Ovary (tissue), 10 donors: ENCODE measurements around the gene NDUFA6. TPM values are rescaled to one million over a fixed set of nuclear protein-coding genes. Genes with fewer than 3 reads are reported as not detected.
"Not testable (repeated sequence)": the region's sequence is repeated elsewhere in the genome, so short reads cannot be mapped to it uniquely, and the experiment has no call there.

Source experiments
- DNase-seq, 5 donors: peaks; one replicate each; pipeline ENCODE4 v3.0.0-alpha.2; 2019 to 2020
- H3K27ac ChIP-seq, 2 donors: fragments of 200-600 bp; one replicate each; pipeline versions ENCODE4 v1.5.1 to v1.8.0; 2019 to 2022
- H3K27me3 ChIP-seq: fragments of 200-600 bp; one replicate; pipeline ENCODE4 v1.8.0; 2022
- H3K36me3 ChIP-seq: fragments of 200-600 bp; sonication (generic); one replicate; pipeline ENCODE4 v1.5.1; 2019
- H3K4me1 ChIP-seq: one replicate; pipeline ENCODE4 v1.8.1; 2013; ENCODE audit warnings: mild to moderate bottlenecking, moderate library complexity; ENCODE audit not compliant: insufficient read depth
- H3K4me3 ChIP-seq: fragments of 200-600 bp; sonication (generic); one replicate; pipeline ENCODE4 v1.5.1; 2017
- H3K9me3 ChIP-seq, 2 donors: fragments of 200-600 bp in 1 of 2; sonication (generic) in 1 of 2; one replicate each; pipeline versions ENCODE4 v1.5.1 to v1.8.1; 2013 to 2019; ENCODE audit warnings: mild to moderate bottlenecking in 1 of 2, moderate library complexity in 1 of 2
- CTCF ChIP-seq, 3 donors: fragments of 450-650 bp in 2 of 3; fragments of 200-600 bp in 1 of 3; IDR thresholded peaks; one replicate each; pipeline versions ENCODE4 v1.5.1 to v1.8.0; 2016 to 2022; ENCODE audit warnings: antibody characterized with exemption in 3 of 3, mild to moderate bottlenecking in 1 of 3
- EP300 ChIP-seq: sonication (generic); formaldehyde crosslinking; IDR thresholded peaks from one replicate; pipeline ENCODE4 v1.6.1; 2017; ENCODE audit warnings: antibody characterized with exemption
- POLR2A ChIP-seq: fragments of 450-650 bp; IDR thresholded peaks from one replicate; pipeline ENCODE4 v1.6.1; 2017; ENCODE audit warnings: antibody characterized with exemption, mild to moderate bottlenecking, moderate library complexity
- WGBS, 3 donors: extraction: QIAGEN DNeasy Blood & Tissue Kit in 1 of 3; methylation state at CpG; one replicate each; pipeline versions ENCODE4 v1.1.5 to v1.1.7; 2013 to 2017; 5-methylcytosine and 5-hydroxymethylcytosine counted together
- intact Hi-C, 4 donors: fragments of 100-400 bp; cut with DNase I; formaldehyde crosslinking; loops; one replicate each; pipeline versions ENCODE4 v1.11.0 to v1.15.1; 2022 to 2023
- long read RNA-seq, 3 donors: library from polyadenylated mRNA in 2 of 3; unstranded in 2 of 3; transcript quantifications; one replicate each; pipeline ENCODE4 v2.0.0 and lab custom pipeline, GENCODE V29; 2021 to 2026
- polyA plus RNA-seq, 2 donors: library from polyadenylated mRNA; stranded (reverse); fragments of 200-250 nt in 1 of 2; fragments of 350-450 nt in 1 of 2; fragmentation: Illumina TruSeq in 1 of 2; extraction: RNeasy Lipid Tissue Mini Kit (QIAGEN cat#74804) in 1 of 2; gene quantifications; one replicate each; pipeline ENCODE4 v1.2.3, GENCODE V29; 2013 to 2014
- total RNA-seq, 7 donors: library from RNA; depleted of rRNA in 2 of 7; stranded (reverse); fragments of >200 nt in 2 of 7; fragmentation: NEBNext Ultra II Directional in 3 of 7; extraction: Animal tissue kit (Norgen Biotek cat#: 25700) in 3 of 7; gene quantifications; one replicate each; pipeline versions ENCODE4 v1.1.0 to v1.2.4, GENCODE V29; 2016 to 2023
- donor health status: DM: no; HTN: no; CAD: no; lungs with moderate emphysema.
- donor health status: DM: no; HTN: no; CAD: no.
- donor health status: Bipolar disorder and iron deficiency.
- donor health status: DM: yes; HTN: yes; CAD: no.
- donor health status: DM: no; HTN: no; CAD: no.
- donor health status: DM: yes; HTN: yes; CAD: no.

NDUFA6 gene
- 10 to 100 TPM; 28.3 to 49.2 (median 43.4) TPM for total RNA-seq
- 10 to 100 TPM; 48.7 to 82.8 TPM for polyA plus RNA-seq
- long read RNA-seq, donor 1, transcript NDUFA6-202 (3 exons, 1,256 nt): major isoform, 75 of 78 reads
- long read RNA-seq, donor 1, partial matches to known transcripts: 0 of 78 reads
- long read RNA-seq, donor 1, other reads (novel, unspliced or antisense): 1 of 78 reads
- long read RNA-seq, donor 2, transcript NDUFA6-202 (3 exons, 1,256 nt): major isoform, 206 of 210 reads
- long read RNA-seq, donor 2, partial matches to known transcripts: 0 of 210 reads
- long read RNA-seq, donor 2, other reads (novel, unspliced or antisense): 0 of 210 reads
- long read RNA-seq, donor 3, transcript NDUFA6-202 (3 exons, 1,256 nt): major isoform, 73 of 77 reads
- long read RNA-seq, donor 3, partial matches to known transcripts: 0 of 77 reads
- long read RNA-seq, donor 3, other reads (novel, unspliced or antisense): 3 of 77 reads

DNA sequence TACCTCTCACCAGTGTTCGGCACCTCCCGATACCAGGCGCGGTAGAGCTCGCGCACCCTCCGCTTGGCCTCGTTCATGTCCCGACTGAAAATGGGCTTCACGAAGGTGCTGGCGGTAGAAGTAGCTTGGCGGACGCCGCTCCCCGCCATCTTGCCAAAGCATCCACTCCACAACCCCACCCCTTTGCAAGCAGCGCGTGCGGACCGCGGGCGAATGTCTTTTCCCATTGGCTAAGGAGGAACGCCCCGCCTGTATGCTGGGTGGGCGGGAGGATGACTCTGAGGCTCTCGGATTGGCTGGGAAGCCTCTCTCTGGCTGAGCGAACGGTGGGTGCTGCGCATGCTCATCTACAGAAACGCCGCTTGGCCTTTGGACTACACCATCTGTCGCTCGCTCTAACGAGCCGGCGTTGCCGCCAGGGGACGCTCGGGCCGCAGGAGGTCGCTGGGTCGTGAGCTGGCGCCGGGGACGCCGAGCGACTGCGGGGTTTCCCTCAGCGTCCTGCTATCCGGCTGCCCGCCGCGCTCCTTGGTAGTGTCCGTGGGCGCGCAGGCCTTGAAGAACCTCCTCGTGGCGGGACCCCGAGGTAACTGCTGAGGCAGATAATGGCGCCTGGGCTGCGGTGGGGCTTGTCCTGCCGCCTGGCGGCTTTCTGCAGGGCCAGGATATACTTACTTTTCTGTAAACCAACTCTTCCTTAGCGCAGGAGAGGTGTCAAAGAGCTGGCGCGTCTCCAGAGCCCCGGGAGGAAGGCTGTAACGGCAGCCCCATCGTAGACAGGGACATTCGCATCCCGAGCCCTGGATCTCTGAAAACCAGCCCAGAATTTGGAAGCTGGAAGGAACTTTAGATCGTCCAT, at the start of gene NDUFA6:
NDUFA6 (minus strand) TSS at position 177 of the 859 bp plus-strand sequence; CDS start at position 149, 28 bp downstream.
- intact Hi-C loops: loop anchor here in 2 of 4 donors (5.0 to 10.0 kb wide), 2 partner anchors 184 to 346 kb away; partner anchors contain the start of gene TCF20 (in 1 of the 2)
- WGBS, 3 donors: 0% methylated on average over 59 to 71 of the region's 71 CpGs
- H3K27ac ChIP-seq: peak within 1 kb of the TSS; percentile 74 to 86
- peak within 1 kb of the TSS; percentile 89 for H3K4me3 ChIP-seq
- no peaks in the 10 kb centered on the region for H3K9me3 ChIP-seq
- H3K36me3 ChIP-seq: no peaks in the 10 kb centered on the region
- TF ChIP-seq CTCF (IDR thresholded peaks at IDR 0.05) (peak; percentile 79 to 99 (median 99)), EP300 (no peak), POLR2A (peak; percentile 78)
- no peaks in the 10 kb centered on the region for H3K27me3 ChIP-seq
- peak; percentile 97 to 99 (median 98) for DNase-seq
- H3K4me1 ChIP-seq: peaks cover 8% of the 10 kb centered on the region

DNA sequence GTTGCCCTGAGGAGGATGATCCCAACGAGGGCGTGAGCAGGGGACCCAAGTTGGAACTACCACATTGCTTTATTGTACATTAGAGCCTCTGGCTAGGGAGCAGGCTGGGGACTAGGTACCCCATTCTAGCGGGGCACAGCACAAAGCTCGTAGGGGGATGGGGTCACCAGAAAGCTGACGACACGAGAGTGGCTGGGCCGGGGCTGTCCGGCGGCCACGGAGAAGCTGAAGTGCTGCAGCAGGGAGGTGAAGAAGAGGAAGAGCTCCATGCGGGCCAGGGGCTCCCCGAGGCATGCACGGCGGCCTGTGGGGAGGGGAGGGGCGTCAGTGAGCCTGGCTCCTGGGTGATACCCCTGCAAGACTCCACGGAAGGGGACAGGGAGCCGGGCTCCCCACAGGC, 49.6 kb upstream of the NDUFA6 start:
- 84 to 85% (median 84%) methylated on average over 11 to 14 of the region's 17 CpGs for WGBS, 3 donors
- H3K27ac ChIP-seq, H3K4me1 ChIP-seq, H3K36me3 ChIP-seq, H3K9me3 ChIP-seq, H3K27me3 ChIP-seq, DNase-seq, H3K4me3 ChIP-seq, intact Hi-C loops: not testable (repeated sequence)

- H3K36me3 ChIP-seq, H3K9me3 ChIP-seq, DNase-seq, H3K27ac ChIP-seq, H3K27me3 ChIP-seq, H3K4me1 ChIP-seq, H3K4me3 ChIP-seq, intact Hi-C loops: not testable (repeated sequence)
- 87 to 90% (median 89%) methylated on average over 7 of the region's 7 CpGs for WGBS, 3 donors
Measured at GRCh38 chr22:42139508-42139907, 48.9 kb upstream of the NDUFA6 start.

DNA sequence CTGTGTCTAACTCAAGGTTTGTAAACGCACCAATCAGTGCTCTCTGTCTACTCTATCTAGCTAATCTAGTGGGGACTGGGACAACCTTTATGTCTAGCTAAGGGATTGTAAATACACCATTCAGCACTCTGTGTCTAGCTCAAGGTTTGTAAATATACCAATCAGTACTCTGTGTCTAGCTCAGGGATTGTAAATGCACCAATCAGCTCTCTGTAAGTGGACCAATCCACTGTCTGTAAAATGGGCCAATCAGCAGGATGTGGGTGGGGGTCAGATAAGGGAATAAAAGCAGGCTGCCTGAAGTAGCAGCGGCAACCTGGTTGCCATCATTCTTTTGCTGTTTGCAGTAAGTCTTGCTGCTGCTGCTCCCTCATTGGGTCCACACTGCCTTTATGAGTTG, 48.4 kb upstream of the NDUFA6 start:
- H3K27me3 ChIP-seq: no peaks in the 10 kb centered on the region
- no peaks in the 10 kb centered on the region for H3K9me3 ChIP-seq
- H3K27ac ChIP-seq: no peak overlapping the region
- no peaks in the 10 kb centered on the region for H3K4me1 ChIP-seq
- H3K36me3 ChIP-seq: no peaks in the 10 kb centered on the region
- H3K4me3 ChIP-seq: no peak overlapping the region
- 94 to 98% (median 98%) methylated on average over 2 of the region's 2 CpGs for WGBS, 3 donors
- intact Hi-C loops: no loop called here
- TF ChIP-seq POLR2A (no peak), EP300 (no peak), CTCF (IDR thresholded peaks at IDR 0.05) (no peak)
- DNase-seq: no peak

DNA sequence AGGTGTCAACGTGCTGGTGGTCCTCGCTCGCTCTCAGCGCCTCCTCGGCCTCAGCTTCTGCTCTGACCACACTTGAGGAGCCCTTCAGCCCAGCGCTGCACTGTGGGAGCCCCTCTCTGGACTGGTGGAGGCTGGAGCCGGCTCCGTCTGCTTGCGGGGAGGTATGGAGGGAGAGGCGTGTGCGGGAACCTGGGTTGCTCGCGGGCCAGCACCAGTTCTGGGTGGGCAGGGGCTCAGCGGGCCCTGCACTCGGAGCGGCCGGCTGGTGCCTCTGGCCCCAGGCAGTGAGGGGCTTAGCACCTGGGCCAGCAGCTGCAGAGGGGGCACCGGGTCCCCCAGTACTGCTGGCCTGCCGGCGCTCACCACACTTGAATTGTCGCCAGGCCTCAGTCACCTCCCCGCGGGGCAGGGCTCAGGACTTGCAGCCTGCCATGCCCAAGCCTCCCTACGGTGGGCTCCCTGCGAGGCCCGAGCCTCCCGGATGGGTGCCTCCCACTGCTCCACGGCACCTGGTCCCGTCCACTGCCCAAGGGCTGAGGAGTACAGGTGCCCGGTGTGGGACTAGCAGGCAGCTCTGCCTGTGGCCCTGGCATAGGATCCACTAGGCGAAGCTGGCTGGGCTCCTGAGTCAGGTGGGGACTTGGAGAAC, 47.7 kb upstream of the NDUFA6 start:
- no peaks in the 10 kb centered on the region for H3K4me1 ChIP-seq
- intact Hi-C loops: no loop called here
- H3K27ac ChIP-seq: no peak overlapping the region
- no peaks in the 10 kb centered on the region for H3K27me3 ChIP-seq
- TF ChIP-seq POLR2A: no peak
- no peak for TF ChIP-seq CTCF (IDR thresholded peaks at IDR 0.05)
- no peak for TF ChIP-seq EP300
- no peak overlapping the region for H3K4me3 ChIP-seq
- no peak for DNase-seq
- 90 to 95% (median 91%) methylated on average over 16 to 31 of the region's 31 CpGs for WGBS, 3 donors
- H3K9me3 ChIP-seq: no peaks in the 10 kb centered on the region
- H3K36me3 ChIP-seq: no peaks in the 10 kb centered on the region

DNA sequence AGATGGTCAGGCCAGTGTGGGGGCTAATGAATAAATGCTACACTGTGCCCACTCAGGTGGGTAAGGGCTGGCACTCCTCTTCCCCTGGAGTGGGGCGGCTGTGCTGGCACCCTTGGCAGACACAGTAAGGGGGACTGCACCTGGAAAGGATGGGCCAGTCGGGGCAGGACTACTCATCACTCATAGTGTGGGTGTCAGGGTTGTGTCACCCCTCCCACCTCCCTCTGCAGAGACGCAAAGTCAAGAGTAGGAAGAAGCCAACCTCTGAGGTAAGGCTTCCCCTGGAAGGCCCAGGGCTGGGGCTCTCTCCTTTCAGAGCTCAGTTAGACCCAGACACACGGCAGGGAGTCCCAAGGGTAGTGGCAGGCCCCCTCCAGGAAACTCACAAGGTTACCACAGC, 45.1 kb upstream of the NDUFA6 start:
- H3K9me3 ChIP-seq, H3K27me3 ChIP-seq, H3K36me3 ChIP-seq, H3K4me1 ChIP-seq, H3K27ac ChIP-seq, H3K4me3 ChIP-seq, intact Hi-C loops, DNase-seq: not testable (repeated sequence)
- no CpG with 5 or more reads among the region's 4 CpGs for WGBS, 3 donors
